ENCODE results near the gene LEAP2. TPM values are rescaled to one million over a fixed set of nuclear protein-coding genes. Genes with fewer than 3 reads are reported as not detected.

Gene LEAP2
- polyA plus RNA-seq, 10 donors = 0.73 to 3.7 (median 1.3) TPM

DNA sequence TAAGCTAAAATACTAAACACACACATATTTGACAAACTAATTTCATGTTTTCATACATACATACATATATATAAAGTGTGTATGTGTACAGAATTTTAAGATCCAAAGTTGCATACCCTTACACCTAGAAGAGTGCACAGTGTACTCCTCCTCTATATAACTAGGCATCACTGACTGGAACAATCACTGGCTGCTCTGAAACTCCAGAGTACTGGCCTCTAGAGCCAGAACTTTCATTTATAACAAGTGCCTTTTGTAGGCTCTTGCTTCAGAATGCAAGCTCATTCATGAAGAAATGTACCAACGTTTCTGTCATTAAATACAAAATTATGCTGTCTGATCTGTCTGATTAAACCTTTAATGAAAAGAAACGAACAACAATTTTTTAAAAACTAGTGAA, 4.0 kb downstream of the LEAP2 start:
- DNase-seq = no peak

DNA sequence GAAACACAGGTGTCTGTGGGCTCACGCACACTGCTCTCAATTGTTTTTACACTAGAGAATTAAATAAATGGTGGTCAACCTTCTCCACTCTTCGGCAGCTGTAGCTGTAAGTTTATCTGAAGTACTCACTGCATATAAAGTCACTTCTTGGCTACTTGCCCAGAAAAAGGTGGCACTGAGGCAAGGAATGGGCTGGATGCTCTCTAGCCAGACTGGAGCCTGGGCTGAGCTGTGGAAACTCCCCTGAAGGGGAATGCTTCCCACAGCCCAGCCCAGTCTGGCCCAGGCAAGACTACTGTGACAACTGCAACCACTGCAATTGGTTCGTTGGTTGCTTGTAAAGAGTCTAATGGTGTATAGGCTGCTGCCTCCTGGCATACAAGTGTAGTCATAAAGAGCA, 4.5 kb downstream of the LEAP2 start:
- DNase-seq = peak; percentile 19 to 30 (median 24)

DNA sequence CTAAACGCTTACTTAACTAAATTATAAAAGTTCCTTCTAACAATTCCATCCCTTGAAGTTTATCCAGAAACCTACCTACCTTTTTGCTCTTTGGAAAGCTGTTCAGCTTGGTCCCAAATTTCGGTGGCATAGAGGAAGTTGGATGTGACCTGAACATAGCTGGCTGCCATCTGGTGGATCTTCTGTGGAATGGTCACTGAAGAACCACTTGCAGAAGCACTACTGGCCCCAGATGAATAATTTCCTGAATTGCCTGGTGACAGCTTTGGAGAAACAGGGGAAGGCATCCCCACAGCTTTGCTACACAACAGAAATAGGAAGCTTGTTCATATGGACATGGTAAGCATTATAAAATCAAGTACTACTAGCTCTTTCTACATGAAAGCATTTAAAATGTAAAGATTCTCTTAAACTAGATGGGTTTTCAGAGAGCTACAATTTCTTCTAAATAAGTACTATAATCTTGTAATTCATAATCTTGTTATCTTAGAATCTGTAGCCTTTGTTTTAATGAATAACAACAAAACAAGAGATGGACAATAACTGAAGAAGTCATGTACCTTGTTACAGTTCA, 9.9 kb downstream of the LEAP2 start:
- peak; percentile 31 to 54 (median 36) for DNase-seq

DNA sequence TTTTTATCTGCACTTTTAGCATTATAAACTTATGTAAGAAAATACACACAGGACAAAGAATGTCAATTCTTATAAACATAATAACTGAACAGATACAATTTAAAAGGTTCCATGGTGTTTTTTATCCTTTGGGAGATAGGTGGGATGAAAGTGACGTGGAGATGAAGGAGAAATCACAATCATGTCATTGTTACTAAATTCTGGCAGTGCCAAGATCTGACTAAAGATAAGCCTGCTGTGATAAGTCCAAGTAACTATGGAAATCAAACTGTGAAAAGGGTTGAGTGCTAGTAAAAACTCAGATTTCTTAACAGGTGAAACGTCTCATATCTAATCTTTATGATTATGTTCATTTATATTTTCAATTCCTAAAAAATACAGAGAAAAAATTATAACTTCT, 11.1 kb downstream of the LEAP2 start:
- DNase-seq = no peak

- DNase-seq = no peak
Measured at GRCh38 chr5:132886064-132886823, 12.8 kb downstream of the LEAP2 start.

GRCh38 chr5:132887283-132887682, 13.8 kb downstream of the LEAP2 start:
- no peak for DNase-seq

DNA sequence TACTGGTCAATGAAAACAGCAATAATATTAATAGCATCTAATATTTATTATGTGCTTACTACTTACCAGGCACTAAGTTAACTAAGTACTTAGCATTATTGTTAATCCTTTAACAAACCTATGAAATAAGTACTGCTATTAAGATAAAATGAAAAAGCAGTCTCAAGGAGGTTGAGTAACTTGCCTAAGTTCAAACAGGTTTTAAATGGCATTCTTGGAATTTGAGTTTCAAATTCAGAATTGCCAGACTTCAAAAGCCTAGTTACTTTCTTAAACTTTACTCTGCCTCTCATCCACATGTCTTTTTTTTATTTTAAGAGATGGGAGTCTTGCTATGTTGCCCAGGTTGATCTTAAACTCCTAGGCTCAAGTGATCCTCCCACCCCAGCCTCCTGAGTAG, 16.0 kb downstream of the LEAP2 start:
- DNase-seq = no peak

DNA sequence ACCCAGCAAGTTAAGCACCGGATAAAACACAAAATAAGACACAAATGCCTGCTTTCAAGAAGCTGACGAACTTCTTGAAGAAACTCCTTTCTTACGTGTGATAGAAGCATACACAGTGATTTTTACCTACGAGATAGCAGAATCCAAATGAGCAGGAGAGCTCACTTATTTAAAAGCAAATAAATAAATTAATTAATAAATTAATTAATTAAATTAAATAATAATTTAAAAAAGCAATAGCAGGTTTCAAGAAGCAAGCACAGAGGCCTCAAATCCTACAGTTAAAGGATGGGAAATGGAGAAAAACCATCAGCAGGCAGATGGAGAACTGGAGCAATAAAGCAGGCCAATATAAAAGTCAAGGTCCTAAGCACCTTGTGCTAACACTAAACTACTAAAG, 17.3 kb downstream of the LEAP2 start:
- no peak for DNase-seq

DNA sequence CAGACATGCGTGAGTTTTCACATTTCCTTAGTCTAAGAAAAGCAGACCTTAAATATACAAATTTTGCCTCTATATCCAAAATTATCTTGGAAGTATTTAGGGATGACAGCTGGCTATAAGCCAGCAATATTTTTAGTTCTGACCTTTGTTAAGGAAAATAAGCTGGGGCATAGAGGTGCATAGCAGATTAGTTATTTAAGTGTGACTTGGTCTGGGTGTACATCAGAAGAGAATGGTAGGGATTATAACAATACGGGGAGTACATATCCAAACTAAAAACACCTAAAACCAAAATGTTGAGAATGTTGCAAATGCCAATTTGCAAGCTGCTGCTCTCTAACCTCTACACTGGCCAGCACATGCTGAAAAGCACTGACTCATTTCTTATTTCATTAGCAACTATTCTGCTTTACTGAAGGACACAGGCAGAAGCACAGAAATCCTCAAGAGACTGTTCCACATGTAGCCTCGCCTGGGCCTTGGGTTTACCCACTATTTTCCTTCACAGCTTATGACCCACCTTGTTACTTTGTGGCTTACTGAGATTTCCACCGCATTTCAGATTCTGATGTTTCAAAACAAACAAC, 22.3 kb downstream of the LEAP2 start:
- DNase-seq = no peak

- DNase-seq = no peak
Measured at GRCh38 chr5:132896685-132897084, 23.2 kb downstream of the LEAP2 start.

GRCh38 chr5:132898094-132898493, 24.6 kb downstream of the LEAP2 start:
- no peak for DNase-seq

GRCh38 chr5:132901036-132901435, 27.6 kb downstream of the LEAP2 start:
- DNase-seq = no peak

GRCh38 chr5:132901730-132902129, 28.3 kb downstream of the LEAP2 start:
- no peak for DNase-seq

- DNase-seq = peak in 2 of 3 donors; percentile 12 to 21
Measured at GRCh38 chr5:132905938-132906337, 32.5 kb downstream of the LEAP2 start.

DNA sequence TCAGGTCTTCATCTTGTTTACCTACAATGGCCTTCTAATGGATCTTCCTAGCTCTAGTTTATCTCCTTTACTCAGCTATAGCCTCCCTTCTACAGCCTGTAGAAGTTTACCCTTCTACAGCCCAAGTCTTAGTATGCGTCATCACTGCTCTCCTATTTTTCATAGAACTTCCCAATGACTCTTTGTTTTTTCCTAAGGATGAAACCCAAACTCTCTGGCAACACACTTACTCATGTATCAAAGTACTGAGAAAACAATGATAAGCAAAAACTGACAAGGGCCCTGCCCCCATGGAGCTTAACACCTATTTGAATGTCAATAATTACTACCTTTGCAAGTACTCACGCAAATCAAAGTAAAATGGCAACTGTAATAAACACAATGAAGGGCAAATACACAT, 33.7 kb downstream of the LEAP2 start:
- no peak for DNase-seq

DNA sequence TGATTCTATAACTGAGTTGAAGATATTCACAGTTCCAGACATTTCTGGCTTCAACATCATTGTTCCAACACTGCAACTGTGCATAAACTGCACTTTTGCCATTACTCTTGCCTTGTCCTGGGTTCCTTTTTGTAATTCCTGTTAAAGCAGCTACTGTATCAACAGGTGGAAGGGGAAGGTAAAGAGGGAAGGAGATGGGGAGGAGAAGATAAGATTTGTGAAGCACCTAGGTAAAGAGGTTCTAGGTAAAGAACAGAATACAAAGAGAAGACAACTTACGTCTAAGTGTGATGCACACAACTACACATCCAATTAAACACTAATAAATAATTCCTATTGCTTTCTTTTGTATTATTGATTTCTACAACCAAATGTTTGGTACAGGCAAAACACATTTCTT, 36.2 kb downstream of the LEAP2 start:
- DNase-seq = no peak

DNA sequence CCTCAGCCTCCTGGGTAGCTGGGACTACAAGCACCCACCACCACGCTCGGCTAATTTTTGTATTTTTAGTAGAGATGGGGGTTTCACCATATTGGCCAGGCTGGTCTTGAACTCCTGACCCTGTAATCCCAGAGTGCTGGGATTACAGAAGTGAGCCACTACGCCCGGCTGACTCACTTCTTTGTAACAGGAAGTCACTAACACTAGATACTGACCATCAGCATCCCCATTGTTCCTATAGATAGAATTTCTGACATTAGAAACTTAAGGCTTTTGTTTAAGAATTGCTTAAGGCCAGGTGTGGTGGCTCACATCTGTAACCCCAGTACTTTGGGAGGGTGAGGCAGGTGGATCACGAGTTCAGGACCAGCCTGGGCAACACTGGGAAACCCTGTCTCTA, 42.2 kb downstream of the LEAP2 start:
- no peak for DNase-seq

- no peak for DNase-seq
Measured at GRCh38 chr5:132916086-132916485, 42.6 kb downstream of the LEAP2 start.

Other genes starting within 250 kb of the LEAP2 start
- gene IL13, start 215.5 kb upstream of the LEAP2 start, polyA plus RNA-seq (ENCODE audit: insufficient read length in 10 of 10) = under 1 TPM in 3 of 10 donors, not detected in 7; 0.16 to 0.41 (median 0.20) TPM
- gene IL4, start 199.7 kb upstream of the LEAP2 start, polyA plus RNA-seq (ENCODE audit: insufficient read length in 10 of 10) = not detected
- 10 to 100 TPM in 2 of 10 donors, 1 to 10 TPM in 8; 6.5 to 12.2 (median 8.5) TPM for gene KIF3A, start 136.1 kb upstream of the LEAP2 start, polyA plus RNA-seq (ENCODE audit: insufficient read length in 10 of 10)
- 1 to 10 TPM in 2 of 10 donors, under 1 TPM in 7, not detected in 1; 0.40 to 1.9 (median 0.83) TPM for gene CCNI2, start 126.2 kb upstream of the LEAP2 start, polyA plus RNA-seq (ENCODE audit: insufficient read length in 10 of 10)
- 10 to 100 TPM; 36.6 to 58.2 (median 43.5) TPM for gene SEPTIN8, start 96.4 kb upstream of the LEAP2 start, polyA plus RNA-seq (ENCODE audit: insufficient read length in 10 of 10)
- gene SOWAHA, start 60.4 kb upstream of the LEAP2 start, polyA plus RNA-seq (ENCODE audit: insufficient read length in 10 of 10) = under 1 TPM; 0.04 to 0.21 (median 0.13) TPM
- gene SHROOM1, start 43.0 kb upstream of the LEAP2 start, polyA plus RNA-seq (ENCODE audit: insufficient read length in 10 of 10) = 1 to 10 TPM; 1.2 to 5.2 (median 2.8) TPM
- gene GDF9, start 7.2 kb upstream of the LEAP2 start, polyA plus RNA-seq (ENCODE audit: insufficient read length in 10 of 10) = 1 to 10 TPM in 2 of 10 donors, under 1 TPM in 8; 0.31 to 1.5 (median 0.74) TPM
- gene UQCRQ, start 7.0 kb upstream of the LEAP2 start, polyA plus RNA-seq (ENCODE audit: insufficient read length in 10 of 10) = 100 to 1,000 TPM; 160 to 232 (median 189) TPM
- 10 to 100 TPM; 38.8 to 57.4 (median 45.5) TPM for gene AFF4, start 90.0 kb downstream of the LEAP2 start, polyA plus RNA-seq (ENCODE audit: insufficient read length in 10 of 10)
- 10 to 100 TPM; 21.3 to 28.1 (median 25.1) TPM for gene ZCCHC10, start 152.9 kb downstream of the LEAP2 start, polyA plus RNA-seq (ENCODE audit: insufficient read length in 10 of 10)
- 100 to 1,000 TPM in 3 of 10 donors, 10 to 100 TPM in 7; 67.9 to 108 (median 82.4) TPM for gene HSPA4, start 178.3 kb downstream of the LEAP2 start, polyA plus RNA-seq (ENCODE audit: insufficient read length in 10 of 10)